Keratinocyte (primary cell): ENCODE data around the gene ERBB4. TPM values are rescaled to one million over a fixed set of nuclear protein-coding genes. Genes with fewer than 3 reads are reported as not detected.

ENCODE experiments used
- DNase-seq: peaks from one replicate; pipeline ENCODE4 v3.0.0-alpha.2; 2011; ENCODE audit warnings: low read depth, missing footprints, low spot score
- FAIRE-seq: peaks from 2 replicates; lab custom pipeline; 2011; peaks lifted over from hg19 to GRCh38; lab: Jason Lieb, UNC
- H2AFZ ChIP-seq: 2 replicates; pipeline ENCODE4 v1.6.0; 2012; ENCODE audit warnings: low read length, control low read depth, inconsistent platforms; ENCODE audit not compliant: control insufficient read depth
- H3K27ac ChIP-seq: 2 replicates; pipeline ENCODE4 v1.5.1; 2011; ENCODE audit warnings: low read length; ENCODE audit not compliant: control insufficient read depth, insufficient read depth
- H3K27me3 ChIP-seq: 3 replicates; pipeline ENCODE4 v1.6.0; 2011; ENCODE audit warnings: low read length; ENCODE audit not compliant: control insufficient read depth, insufficient read depth; ENCODE audit errors: extremely low read depth
- H3K36me3 ChIP-seq, 2 experiments: 2 replicates in 1 of 2; 3 replicates in 1 of 2; pipeline ENCODE4 v1.5.1; 2011; ENCODE audit warnings: low read length in 2 of 2, mild to moderate bottlenecking in 1 of 2; ENCODE audit not compliant: control insufficient read depth in 2 of 2, insufficient read depth in 2 of 2; ENCODE audit errors: extremely low read depth in 1 of 2
- H3K4me1 ChIP-seq: 3 replicates; pipeline ENCODE4 v1.5.1; 2011; ENCODE audit warnings: low read length; ENCODE audit not compliant: control insufficient read depth, insufficient read depth; ENCODE audit errors: extremely low read depth
- H3K4me2 ChIP-seq: 3 replicates; pipeline ENCODE4 v1.6.0; 2011; ENCODE audit warnings: low read depth, low read length; ENCODE audit not compliant: control insufficient read depth, insufficient read depth; ENCODE audit errors: extremely low read depth
- H3K4me3 ChIP-seq, 3 experiments: fragments of 200-600 bp in 1 of 3; sonication (generic) in 1 of 3; 2 replicates in 2 of 3; 3 replicates in 1 of 3; pipeline ENCODE4 v1.5.1; 2011 to 2016; ENCODE audit warnings: low read length in 3 of 3, mild to moderate bottlenecking in 3 of 3, control low read depth in 2 of 3, inconsistent platforms in 1 of 3, low read depth in 1 of 3, mixed read lengths in 1 of 3, mixed run types in 1 of 3, moderate library complexity in 1 of 3; ENCODE audit not compliant: control insufficient read depth in 2 of 3, insufficient read depth in 2 of 3; ENCODE audit errors: extremely low read depth in 1 of 3
- H3K79me2 ChIP-seq: 2 replicates; pipeline ENCODE4 v1.6.0; 2012; ENCODE audit warnings: low read length; ENCODE audit not compliant: control insufficient read depth, insufficient read depth
- H3K9ac ChIP-seq: 3 replicates; pipeline ENCODE4 v1.6.0; 2011; ENCODE audit warnings: low read length; ENCODE audit not compliant: control insufficient read depth, insufficient read depth; ENCODE audit errors: extremely low read depth
- H3K9me1 ChIP-seq: 3 replicates; pipeline ENCODE4 v1.6.0; 2011; ENCODE audit warnings: low read length; ENCODE audit not compliant: control insufficient read depth, insufficient read depth; ENCODE audit errors: extremely low read depth
- H3K9me3 ChIP-seq: 2 replicates; pipeline ENCODE4 v1.5.1; 2012; ENCODE audit warnings: low read depth, low read length; ENCODE audit not compliant: control insufficient read depth
- H4K20me1 ChIP-seq: 3 replicates; pipeline ENCODE4 v1.6.0; 2011; ENCODE audit warnings: low read length; ENCODE audit not compliant: control insufficient read depth, insufficient read depth; ENCODE audit errors: extremely low read depth
- EZH2 ChIP-seq: IDR thresholded peaks from one replicate; pipeline ENCODE4 v1.6.1; 2012; ENCODE audit warnings: inconsistent platforms, mild to moderate bottlenecking, low read length, moderate library complexity
- dilution Hi-C: fragments of 300-500 bp; cut with MboI; formaldehyde crosslinking; loops from one replicate; pipeline ENCODE4 v1.7.0; 2020; ENCODE audit warnings: low sequenced_read_pairs; ENCODE audit not compliant: extremely low pct_ligation_motif_present
- polyA plus RNA-seq, 5 experiments: library from polyadenylated mRNA; depleted of rRNA in 3 of 5; stranded (reverse) in 3 of 5; stranded (forward) in 1 of 5; unstranded in 1 of 5; fragments of >200 nt; gene quantifications; 1 replicate in 1 of 5; 2 replicates in 3 of 5; 3 replicates in 1 of 5; pipeline versions ENCODE4 v1.2.1 to v1.2.3, GENCODE V29; 2011 to 2012; ENCODE audit warnings: missing spikeins in 2 of 5, low read depth in 1 of 5, low replicate concordance in 1 of 5
- TF ChIP-seq, protein P1 (sequence below), 3 experiments: IDR thresholded peaks in 1 of 3; conservative IDR thresholded peaks in 1 of 3; optimal IDR thresholded peaks in 1 of 3; 2 replicates in 2 of 3; 3 replicates in 1 of 3; pipeline versions ENCODE3 to v1.5.1; 2011; ENCODE audit warnings: low read length in 3 of 3, mild to moderate bottlenecking in 3 of 3, moderate library complexity in 2 of 3, control low read depth in 1 of 3, inconsistent platforms in 1 of 3; ENCODE audit not compliant: insufficient read depth in 2 of 3; ENCODE audit errors: extremely low read depth in 1 of 3

ERBB4 gene
- polyA plus RNA-seq, 1 donor (not counting 4 experiments of a cell fraction or from before 2014, with no cell fraction given): 0.01 TPM

DNA sequence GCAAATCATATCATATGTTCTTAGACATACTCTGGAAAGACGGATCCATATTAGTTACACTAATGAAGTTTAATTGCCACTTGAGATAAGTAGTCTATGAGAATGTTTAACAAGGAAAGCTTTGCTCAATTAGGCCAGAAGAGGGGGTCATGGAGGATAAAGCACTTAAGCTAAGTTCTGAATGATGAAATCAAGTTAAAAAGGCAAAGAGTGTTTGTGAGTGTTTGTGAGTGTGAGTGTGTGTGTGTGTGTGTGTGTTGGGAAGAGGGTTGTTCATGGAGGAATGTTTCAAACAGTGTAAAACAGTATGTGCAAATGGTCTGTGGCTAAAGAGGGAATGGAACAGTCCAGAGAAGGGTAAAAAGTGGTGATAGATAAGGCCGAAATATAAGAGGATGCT is 360.9 kb downstream of the ERBB4 start:
- FAIRE-seq (no peak), DNase-seq (no peak)
- no peaks in the 10 kb centered on the region for H4K20me1 ChIP-seq
- H3K36me3 ChIP-seq: no peaks in the 10 kb centered on the region
- no peak overlapping the region for H3K9ac ChIP-seq
- no peak for TF ChIP-seq EZH2
- TF ChIP-seq, protein P1, sequence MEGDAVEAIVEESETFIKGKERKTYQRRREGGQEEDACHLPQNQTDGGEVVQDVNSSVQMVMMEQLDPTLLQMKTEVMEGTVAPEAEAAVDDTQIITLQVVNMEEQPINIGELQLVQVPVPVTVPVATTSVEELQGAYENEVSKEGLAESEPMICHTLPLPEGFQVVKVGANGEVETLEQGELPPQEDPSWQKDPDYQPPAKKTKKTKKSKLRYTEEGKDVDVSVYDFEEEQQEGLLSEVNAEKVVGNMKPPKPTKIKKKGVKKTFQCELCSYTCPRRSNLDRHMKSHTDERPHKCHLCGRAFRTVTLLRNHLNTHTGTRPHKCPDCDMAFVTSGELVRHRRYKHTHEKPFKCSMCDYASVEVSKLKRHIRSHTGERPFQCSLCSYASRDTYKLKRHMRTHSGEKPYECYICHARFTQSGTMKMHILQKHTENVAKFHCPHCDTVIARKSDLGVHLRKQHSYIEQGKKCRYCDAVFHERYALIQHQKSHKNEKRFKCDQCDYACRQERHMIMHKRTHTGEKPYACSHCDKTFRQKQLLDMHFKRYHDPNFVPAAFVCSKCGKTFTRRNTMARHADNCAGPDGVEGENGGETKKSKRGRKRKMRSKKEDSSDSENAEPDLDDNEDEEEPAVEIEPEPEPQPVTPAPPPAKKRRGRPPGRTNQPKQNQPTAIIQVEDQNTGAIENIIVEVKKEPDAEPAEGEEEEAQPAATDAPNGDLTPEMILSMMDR (optimal IDR thresholded peaks at IDR 0.05 in 1 of 3, IDR thresholded peaks at IDR 0.05 in 1 of 3, conservative IDR thresholded peaks at IDR 0.05 in 1 of 3; ENCODE audit: extremely low read depth in 1 of 3, insufficient read depth in 2 of 3, low read length in 3 of 3): no peak
- H3K9me3 ChIP-seq: no peaks in the 10 kb centered on the region
- no peak overlapping the region for H3K27ac ChIP-seq
- no peak overlapping the region for H2AFZ ChIP-seq
- H3K4me3 ChIP-seq: no peak overlapping the region
- H3K79me2 ChIP-seq: no peaks in the 10 kb centered on the region
- no peaks in the 10 kb centered on the region for H3K9me1 ChIP-seq
- H3K4me1 ChIP-seq: no peaks in the 10 kb centered on the region
- dilution Hi-C loops: no loop called here
- no peak overlapping the region for H3K4me2 ChIP-seq
- H3K27me3 ChIP-seq: no peaks in the 10 kb centered on the region

DNA sequence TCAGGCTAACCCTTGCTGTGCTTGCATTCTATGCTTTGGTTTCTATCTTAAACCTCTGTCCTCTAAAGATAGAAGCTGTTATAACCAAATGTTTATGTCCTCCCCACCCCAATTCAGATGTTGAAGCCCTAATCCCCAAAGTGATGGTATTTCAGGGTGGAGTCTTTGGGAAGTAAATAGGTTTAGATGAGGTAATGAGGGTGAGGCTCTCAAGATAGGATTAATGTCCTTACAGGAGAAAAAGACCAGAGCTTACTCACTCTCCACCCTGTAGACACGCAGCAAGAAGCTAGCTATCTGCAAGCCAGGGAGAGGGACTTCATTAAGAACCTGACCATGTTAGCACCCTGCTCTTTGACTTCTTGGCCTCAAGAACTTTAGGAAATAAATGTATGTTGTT is 362.5 kb downstream of the ERBB4 start:
- Histone ChIP-seq H3K79me2 (no peaks in the 10 kb centered on the region), H3K4me1 (no peaks in the 10 kb centered on the region), H2AFZ (no peak overlapping the region), H3K36me3 (no peaks in the 10 kb centered on the region), H3K4me3 (no peak overlapping the region), H3K27me3 (no peaks in the 10 kb centered on the region), H3K9ac (no peak overlapping the region), H3K4me2 (no peak overlapping the region), H4K20me1 (no peaks in the 10 kb centered on the region), H3K9me3 (no peaks in the 10 kb centered on the region), H3K27ac (no peak overlapping the region), H3K9me1 (no peaks in the 10 kb centered on the region)
- TF ChIP-seq EZH2: no peak
- TF ChIP-seq, protein P1 (optimal IDR thresholded peaks at IDR 0.05 in 1 of 3, IDR thresholded peaks at IDR 0.05 in 1 of 3, conservative IDR thresholded peaks at IDR 0.05 in 1 of 3; ENCODE audit: extremely low read depth in 1 of 3, insufficient read depth in 2 of 3, low read length in 3 of 3): no peak
- FAIRE-seq: no peak
- dilution Hi-C loops: no loop called here
- no peak for DNase-seq
